GM10248 (cell line): ENCODE data around the gene MAPK1.
"Not testable (repeated sequence)": the region's sequence is repeated elsewhere in the genome, so short reads cannot be mapped to it uniquely, and the experiment has no call there.

Experiments used
- CTCF ChIA-PET: fragments of 300-600 bp; sonication (Branson Sonifier 250); formaldehyde crosslinking; extraction: SDS; loops from one replicate; lab custom pipeline; 2021; ENCODE audit warnings: antibody characterized with exemption; lab: Yijun Ruan, JAX
- POLR2A ChIA-PET: fragments of 350-650 bp; sonication (Branson Sonifier 250); formaldehyde crosslinking; extraction: SDS; loops from one replicate; lab custom pipeline; 2020; ENCODE audit warnings: antibody characterized with exemption; lab: Yijun Ruan, JAX
- DNase-seq: peaks from one replicate; pipeline ENCODE4 v3.0.0; 2012; ENCODE audit errors: extremely low spot score
- TF ChIP-seq, protein P1 (sequence below): IDR thresholded peaks from 2 replicates; pipeline ENCODE4 v1.5.1; 2012; ENCODE audit warnings: mild to moderate bottlenecking, low read depth; ENCODE audit errors: extremely low read depth, missing control alignments, control extremely low read depth

The MAPK1 gene

DNA sequence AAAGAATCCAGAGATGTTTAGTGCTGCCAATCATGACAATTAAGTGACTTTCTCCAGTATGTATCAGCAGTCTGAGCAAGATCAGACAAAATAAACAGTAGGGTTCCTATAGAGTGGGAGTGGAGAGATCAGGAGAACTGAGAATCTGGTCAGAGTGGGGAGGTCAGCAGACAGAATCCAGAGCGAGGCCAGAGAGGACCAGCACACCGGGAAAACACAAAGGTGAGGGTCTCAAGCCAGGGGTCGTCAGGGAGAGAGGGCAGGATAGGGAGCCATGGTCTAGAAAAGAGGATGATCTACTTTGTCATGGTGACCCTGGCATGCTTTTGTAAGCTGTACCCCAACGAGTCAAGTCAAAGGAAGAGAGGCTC lies 39.2 kb downstream of the MAPK1 start:
- TF ChIP-seq, protein P1, sequence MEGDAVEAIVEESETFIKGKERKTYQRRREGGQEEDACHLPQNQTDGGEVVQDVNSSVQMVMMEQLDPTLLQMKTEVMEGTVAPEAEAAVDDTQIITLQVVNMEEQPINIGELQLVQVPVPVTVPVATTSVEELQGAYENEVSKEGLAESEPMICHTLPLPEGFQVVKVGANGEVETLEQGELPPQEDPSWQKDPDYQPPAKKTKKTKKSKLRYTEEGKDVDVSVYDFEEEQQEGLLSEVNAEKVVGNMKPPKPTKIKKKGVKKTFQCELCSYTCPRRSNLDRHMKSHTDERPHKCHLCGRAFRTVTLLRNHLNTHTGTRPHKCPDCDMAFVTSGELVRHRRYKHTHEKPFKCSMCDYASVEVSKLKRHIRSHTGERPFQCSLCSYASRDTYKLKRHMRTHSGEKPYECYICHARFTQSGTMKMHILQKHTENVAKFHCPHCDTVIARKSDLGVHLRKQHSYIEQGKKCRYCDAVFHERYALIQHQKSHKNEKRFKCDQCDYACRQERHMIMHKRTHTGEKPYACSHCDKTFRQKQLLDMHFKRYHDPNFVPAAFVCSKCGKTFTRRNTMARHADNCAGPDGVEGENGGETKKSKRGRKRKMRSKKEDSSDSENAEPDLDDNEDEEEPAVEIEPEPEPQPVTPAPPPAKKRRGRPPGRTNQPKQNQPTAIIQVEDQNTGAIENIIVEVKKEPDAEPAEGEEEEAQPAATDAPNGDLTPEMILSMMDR = no peak
- ChIA-PET CTCF (interaction anchor here (1.1 to 2.3 kb wide), 2 partner anchors 40 to 110 kb away, joined by 3 to 5 read pairs; no protein-coding TSS in a partner anchor), POLR2A (no interaction called here)
- DNase-seq = no peak

DNA sequence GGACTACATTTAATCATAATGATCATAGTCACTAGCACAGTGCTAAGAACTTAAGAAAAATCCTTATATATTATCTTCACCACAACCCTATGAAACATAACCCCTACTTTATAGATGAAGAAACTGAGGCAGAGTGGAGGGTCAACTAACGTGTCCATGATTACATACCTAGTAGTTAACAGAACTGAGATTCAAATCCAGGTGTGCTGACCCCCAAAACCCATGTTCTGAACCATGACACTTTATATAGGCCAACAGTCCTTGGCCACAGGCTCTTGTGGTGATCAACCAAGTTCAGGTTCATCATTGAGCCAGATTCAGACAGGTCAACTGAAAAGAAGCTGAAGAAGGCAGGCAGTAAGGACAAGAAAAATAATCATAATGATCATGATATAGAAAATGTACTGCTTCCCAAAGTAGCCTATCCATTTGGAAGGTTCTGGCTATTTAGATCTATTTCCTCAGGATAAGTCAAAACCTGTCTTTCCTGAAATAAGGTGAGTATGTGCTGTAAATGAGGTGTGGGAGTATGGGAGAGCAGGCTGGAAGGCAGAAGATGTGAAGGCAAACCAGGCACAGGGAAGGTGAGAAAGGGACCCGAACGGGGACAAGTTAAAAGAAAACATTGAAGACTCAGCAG lies 39.7 kb downstream of the MAPK1 start:
- no peak for DNase-seq
- ChIA-PET CTCF (interaction anchor here (1.1 to 2.3 kb wide), 2 partner anchors 39 to 110 kb away, joined by 3 to 5 read pairs; no protein-coding TSS in a partner anchor), POLR2A (no interaction called here)
- TF ChIP-seq, protein P1 = no peak

DNA sequence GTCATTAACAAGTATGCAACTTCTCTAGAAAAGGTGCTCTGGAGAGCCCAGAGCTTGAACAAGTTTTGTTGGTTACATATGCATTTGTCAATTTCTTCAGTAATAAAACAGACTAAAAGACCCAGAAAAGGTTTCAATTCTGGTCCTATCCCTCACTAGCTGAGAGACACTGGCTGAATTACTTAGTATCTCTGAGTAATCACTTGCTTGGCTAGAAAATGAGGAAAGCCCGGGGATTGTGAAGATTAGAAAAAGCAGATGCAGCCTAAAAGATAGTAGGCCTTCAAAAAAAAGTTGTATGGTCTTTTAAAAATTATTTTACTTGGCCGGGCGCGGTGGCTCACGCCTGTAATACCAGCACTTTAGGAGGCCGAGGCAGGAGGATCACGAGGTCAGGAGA lies 41.2 kb downstream of the MAPK1 start:
- TF ChIP-seq, protein P1 = no peak
- no peak for DNase-seq
- ChIA-PET POLR2A (no interaction called here), CTCF (interaction anchor here (1.2 to 2.3 kb wide), 4 partner anchors 14 to 126 kb away, joined by 3 to 8 read pairs (median 5); partner anchors contain the start of gene PPM1F)

DNA sequence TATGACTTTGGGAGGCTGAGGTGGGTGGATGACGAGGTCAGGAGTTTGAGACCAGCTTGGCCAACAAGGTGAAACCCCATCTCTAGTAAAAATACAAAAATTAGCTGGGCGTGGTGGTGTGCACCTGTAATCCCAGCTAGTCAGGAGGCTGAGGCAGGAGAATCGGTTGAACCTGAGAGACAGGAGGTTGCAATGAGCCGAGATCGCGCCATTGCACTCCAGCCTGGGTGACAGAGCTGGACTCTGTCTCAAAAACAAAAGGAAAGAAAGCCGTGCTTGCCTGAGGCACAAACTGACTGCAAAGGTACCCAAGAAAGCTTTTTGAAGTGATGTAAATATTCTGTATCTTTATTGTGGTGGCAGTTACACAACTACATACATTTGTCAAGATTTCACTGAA lies 42.5 kb downstream of the MAPK1 start:
- not testable (repeated sequence) for DNase-seq
- CTCF ChIA-PET = interaction anchor here (0.8 to 2.2 kb wide), 5 partner anchors 13 to 127 kb away, joined by 3 to 8 read pairs (median 4); partner anchors contain the start of gene PPM1F

DNA sequence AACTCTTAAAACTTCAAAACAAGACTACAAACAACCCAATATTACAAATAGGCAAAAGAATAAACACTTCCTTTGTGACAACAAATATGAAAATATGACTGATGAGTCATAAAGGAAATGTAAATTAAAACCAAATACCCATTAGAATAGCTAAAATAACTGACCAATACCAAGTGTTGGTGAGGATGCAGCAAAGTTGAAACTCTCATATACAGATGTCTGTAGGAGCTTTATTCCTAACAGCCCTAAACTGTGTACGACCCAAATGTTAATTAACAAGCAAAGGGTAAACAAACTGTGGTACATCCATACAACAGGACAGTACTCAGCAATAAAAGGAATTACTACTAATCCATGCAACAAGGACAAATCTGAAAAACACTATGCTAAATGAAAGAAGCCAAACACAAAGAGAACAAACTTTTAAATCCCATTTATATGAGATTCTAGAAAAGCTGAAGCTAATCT lies 43.0 kb downstream of the MAPK1 start:
- TF ChIP-seq, protein P1 = no peak
- ChIA-PET CTCF (interaction anchor here (0.8 to 2.2 kb wide), 4 partner anchors 12 to 114 kb away, joined by 3 to 8 read pairs (median 4); no protein-coding TSS in a partner anchor), POLR2A (interaction anchor here (0.5 kb wide), 1 partner anchor 42 kb away, joined by 3 read pairs; no protein-coding TSS in a partner anchor)
- DNase-seq = no peak

More for the DNA sequence above, 42.5 kb downstream of the MAPK1 start:
- POLR2A ChIA-PET = interaction anchor here (0.5 kb wide), 1 partner anchor 41 kb away, joined by 3 read pairs; no protein-coding TSS in a partner anchor

DNA sequence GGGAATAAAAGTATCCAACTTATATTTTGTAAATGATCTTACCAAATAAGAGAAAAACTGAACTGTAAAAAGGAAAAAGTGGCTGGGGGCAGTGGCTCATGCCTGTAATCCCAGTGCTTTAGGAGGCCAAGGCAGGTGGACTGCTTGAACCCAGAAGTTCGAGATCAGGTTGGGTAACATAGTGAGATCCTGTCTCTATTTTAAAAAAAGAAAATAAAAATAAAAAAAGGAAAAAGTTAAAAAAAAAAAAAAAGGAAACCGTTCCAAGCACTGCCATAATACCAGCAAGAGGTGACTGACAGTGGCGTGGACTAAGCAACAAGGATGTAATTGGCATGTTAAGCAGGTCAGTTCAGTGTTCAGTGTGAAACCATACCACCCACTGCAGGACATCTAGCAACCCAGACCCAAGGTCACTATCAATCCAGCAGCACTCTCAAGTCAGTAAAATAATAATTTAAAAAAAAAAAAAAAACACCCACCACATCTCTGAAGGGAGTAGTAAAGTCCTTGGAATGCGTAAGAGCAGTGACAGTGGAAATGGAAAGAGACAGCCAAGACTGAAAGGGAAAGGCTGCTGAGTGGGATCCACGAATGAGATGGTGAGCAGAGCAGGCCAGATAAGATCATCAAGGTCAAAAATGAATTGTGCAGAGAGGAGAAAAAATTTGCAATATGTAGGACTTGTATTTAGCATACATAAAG lies 43.6 kb downstream of the MAPK1 start:
- no peak for DNase-seq
- CTCF ChIA-PET = interaction anchor here (0.8 to 2.2 kb wide), 2 partner anchors 12 to 19 kb away, joined by 3 to 8 read pairs; no protein-coding TSS in a partner anchor
- TF ChIP-seq, protein P1 = no peak
- POLR2A ChIA-PET = no interaction called here
